Ureter (tissue), 1 donor: ENCODE results near the gene PSPN. TPM values are rescaled to one million over a fixed set of nuclear protein-coding genes. Genes with fewer than 3 reads are reported as not detected.

ENCODE experiments used
- DNase-seq: peaks from one replicate; pipeline ENCODE4 v3.0.0-alpha.2; 2020; ENCODE audit warnings: low spot score
- total RNA-seq: library from RNA; stranded (reverse); gene quantifications from one replicate; pipeline ENCODE4 v1.2.4, GENCODE V29; 2023
- donor health status: DM: yes; HTN: yes; CAD: no.

The PSPN gene
- total RNA-seq, 1 donor from 2014 or later: 1.1 TPM

DNA sequence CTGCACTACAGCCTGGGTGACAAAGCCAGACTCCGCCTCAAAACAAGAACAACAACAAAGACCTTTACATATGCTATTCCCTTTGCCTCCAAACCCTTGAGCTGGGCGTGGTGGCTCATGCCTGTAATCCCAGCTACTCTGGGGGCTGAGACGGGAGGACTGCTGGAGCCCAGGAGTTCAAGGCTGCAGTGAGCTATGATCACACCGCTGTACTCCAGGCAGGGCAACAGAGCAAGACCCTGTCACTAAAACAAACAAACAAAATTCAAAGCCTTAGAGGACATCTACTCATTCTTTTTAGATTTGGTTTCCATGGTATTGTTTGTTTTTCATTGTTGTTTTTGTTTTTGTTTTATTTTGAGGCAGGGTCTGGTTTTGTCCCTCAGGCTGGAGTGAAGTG, 50.1 kb downstream of the PSPN start:
- no peak for DNase-seq

Other genes with a start within 250 kb of the PSPN start
- not detected for gene ACSBG2, start 240.3 kb downstream of the PSPN start, total RNA-seq
- gene MLLT1, start 96.0 kb downstream of the PSPN start, total RNA-seq: 68.3 TPM
- not detected for gene ACER1, start 42.3 kb downstream of the PSPN start, total RNA-seq
- 54.7 TPM for gene CLPP, start 14.4 kb downstream of the PSPN start, total RNA-seq
- gene ALKBH7, start 3.1 kb downstream of the PSPN start, total RNA-seq: 60.7 TPM
- 52.9 TPM for gene GTF2F1, start 17.2 kb upstream of the PSPN start, total RNA-seq
- gene KHSRP, start 48.9 kb upstream of the PSPN start, total RNA-seq: 200 TPM
- not detected for gene SLC25A41, start 57.8 kb upstream of the PSPN start, total RNA-seq
- gene SLC25A23, start 83.9 kb upstream of the PSPN start, total RNA-seq: 37.0 TPM
- 23.6 TPM for gene CRB3, start 88.3 kb upstream of the PSPN start, total RNA-seq
- 3.1 TPM for gene DENND1C, start 105.9 kb upstream of the PSPN start, total RNA-seq
- gene TUBB4A, start 126.4 kb upstream of the PSPN start, total RNA-seq: 1.2 TPM
- 0.75 TPM for gene TNFSF9, start 155.1 kb upstream of the PSPN start, total RNA-seq
- gene CD70, start 215.2 kb upstream of the PSPN start, total RNA-seq: not detected